ENCODE measurements around the gene ZNF362. TPM values are rescaled to one million over a fixed set of nuclear protein-coding genes. Genes with fewer than 3 reads are reported as not detected.

ZNF362 gene
- total RNA-seq, 1 donor from 2014 or later: 20.4 TPM

DNA sequence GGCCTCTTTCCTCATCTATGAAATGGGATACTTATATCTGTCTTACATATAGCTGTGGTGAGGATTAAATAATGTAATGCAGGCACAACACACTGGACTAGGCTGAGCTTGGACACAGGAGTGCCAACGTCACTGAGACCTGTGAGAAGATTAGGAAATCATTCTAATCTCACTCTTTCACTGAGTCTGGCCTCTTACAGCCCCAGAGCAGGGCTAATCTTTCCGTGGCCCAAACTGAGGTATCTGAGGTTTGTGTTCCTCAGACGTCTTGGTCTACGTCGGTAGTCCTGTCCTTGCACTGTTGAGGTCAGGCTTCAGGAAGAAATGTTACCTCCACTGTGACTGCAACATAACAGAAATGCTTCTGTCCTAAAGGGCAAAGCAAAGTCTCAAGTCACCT lies 87.2 kb downstream of the ZNF362 start:
- no peak for DNase-seq (ENCODE audit: low read depth)

GRCh38 chr1:33344896-33345560 lies 88.7 kb downstream of the ZNF362 start:
- DNase-seq (ENCODE audit: low read depth): no peak

- no peak for DNase-seq (ENCODE audit: low read depth)
Measured at GRCh38 chr1:33346533-33346926, 90.2 kb downstream of the ZNF362 start.

- peak; percentile 73 for DNase-seq (ENCODE audit: low read depth)
Measured at GRCh38 chr1:33346927-33347649, 90.8 kb downstream of the ZNF362 start.

- no peak for DNase-seq (ENCODE audit: low read depth)
Measured at GRCh38 chr1:33347650-33347992, 91.3 kb downstream of the ZNF362 start.

DNA sequence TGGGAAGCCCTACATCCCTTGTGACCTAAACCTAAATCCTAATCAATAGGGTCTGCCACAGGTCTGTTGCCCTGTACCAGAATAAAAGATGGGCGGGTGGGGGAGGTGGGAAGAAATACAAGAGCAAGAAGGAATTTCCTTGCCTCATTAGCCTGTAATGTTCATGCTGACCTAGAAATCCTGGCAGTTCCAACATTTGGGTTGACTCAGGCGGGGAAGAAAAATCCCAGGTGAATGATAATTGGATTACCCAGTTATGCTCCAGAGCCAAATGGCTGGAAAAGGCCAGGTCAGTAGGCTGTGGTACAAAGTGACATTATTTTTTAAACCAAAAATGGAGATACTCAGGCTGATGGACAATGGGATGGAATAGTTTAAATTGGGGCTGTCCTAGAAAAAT lies 91.9 kb downstream of the ZNF362 start:
- no peak for DNase-seq (ENCODE audit: low read depth)

- no peak for DNase-seq (ENCODE audit: low read depth)
Measured at GRCh38 chr1:33348676-33349080, 92.4 kb downstream of the ZNF362 start.

GRCh38 chr1:33349081-33349759 lies 92.9 kb downstream of the ZNF362 start:
- peak; percentile 64 for DNase-seq (ENCODE audit: low read depth)

DNA sequence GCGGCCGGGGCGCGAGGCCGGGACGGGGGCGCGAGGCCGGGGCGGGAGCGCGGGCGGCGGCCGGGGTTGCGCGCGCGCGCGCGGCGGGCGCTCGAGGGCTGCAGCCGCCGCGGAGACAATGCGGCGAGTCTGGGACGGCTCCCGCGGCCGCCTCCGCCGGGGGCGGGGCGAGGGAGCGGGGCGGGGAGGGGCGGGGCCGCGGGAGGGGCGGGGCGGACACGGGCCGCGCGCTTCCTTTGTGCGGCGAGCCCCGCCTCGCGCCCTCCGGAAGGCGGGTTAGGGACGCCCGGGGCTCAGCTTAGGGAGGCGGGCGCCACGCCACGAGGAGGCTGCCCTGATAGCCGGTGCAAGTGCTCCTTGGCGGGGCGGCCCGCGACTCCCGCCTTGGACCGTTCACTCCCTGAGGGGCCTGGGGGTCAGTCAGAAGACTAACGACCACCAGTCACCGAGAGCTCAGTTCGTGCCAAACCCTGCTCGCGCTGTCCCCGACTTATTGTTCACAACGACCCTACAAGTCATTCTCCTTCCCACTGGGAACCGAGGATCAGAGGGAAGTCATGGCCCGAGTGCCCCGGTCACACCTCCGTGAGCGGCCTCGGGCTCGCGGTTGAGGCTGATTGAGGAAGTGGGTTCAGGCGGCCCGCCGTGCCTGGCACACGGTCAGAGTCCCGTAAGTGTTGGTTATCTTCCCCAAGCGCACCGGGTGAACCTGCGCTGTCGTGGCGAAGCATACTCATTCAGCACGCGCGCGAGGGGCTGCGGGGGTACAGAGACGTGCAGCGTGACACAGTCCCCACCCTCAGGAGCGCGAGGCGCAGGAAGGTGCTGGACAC lies 93.7 kb downstream of the ZNF362 start:
- peak; percentile 85 for DNase-seq (ENCODE audit: low read depth)

MicroRNAs within 50 kb of the gene (microRNA counts, 767-probe panel; counts per million panel counts)
- microRNA hsa-miR-3605-5p: not detected

Small RNA genes within 50 kb of the gene (microRNA-seq; reads per million reads assigned to microRNA genes)
- gene MIR3605: 19.2 reads per million, percentile 39 among the genes with 10 or more reads in this experiment

Other genes with a start within 250 kb of the ZNF362 start
- gene AK2, start 219.6 kb upstream of the ZNF362 start, total RNA-seq: 127 and 166 TPM in 2 replicates
- gene AZIN2, start 175.3 kb upstream of the ZNF362 start, total RNA-seq: 5.3 and 10.7 TPM in 2 replicates
- 16.8 and 20.8 TPM in 2 replicates for gene TRIM62, start 74.4 kb upstream of the ZNF362 start, total RNA-seq
- 0.32 TPM in 1 of 2 replicates, not detected in the other for gene A3GALT2, start 64.6 kb downstream of the ZNF362 start, total RNA-seq
- gene PHC2, start 174.6 kb downstream of the ZNF362 start, total RNA-seq: 72.5 and 93.1 TPM in 2 replicates
- 5.6 and 5.8 TPM in 2 replicates for gene ZSCAN20, start 216.2 kb downstream of the ZNF362 start, total RNA-seq